Measurements from ENCODE around the gene MICU1. TPM values are rescaled to one million over a fixed set of nuclear protein-coding genes. Genes with fewer than 3 reads are reported as not detected.

The MICU1 gene
- total RNA-seq, 1 donor from 2014 or later = 79.8 TPM

GRCh38 chr10:72541337-72541736 lies 84.5 kb downstream of the MICU1 start:
- Histone ChIP-seq H3K9me3 (ENCODE audit: low read depth) (peaks cover 4% of the 10 kb centered on the region), H3K4me1 (peaks cover 23% of the 10 kb centered on the region), H3K79me2 (ENCODE audit: low read depth) (no peaks in the 10 kb centered on the region), H3K9ac (no peak overlapping the region), H3F3A (ENCODE audit: low read depth) (peaks cover 4% of the 10 kb centered on the region), H3K27me3 (no peaks in the 10 kb centered on the region), H3K4me3 (no peak overlapping the region), H3K36me3 (no peaks in the 10 kb centered on the region), H2AFZ (replicated peaks) (no peak overlapping the region), H3K27ac (no peak overlapping the region), H3K4me2 (no peak overlapping the region), H4K20me1 (ENCODE audit: low read depth) (no peaks in the 10 kb centered on the region)
- Mint-ChIP-seq H3K36me3 (peaks cover 43% of the 10 kb centered on the region), H3K4me3 (no peak overlapping the region), H3K27me3 (ENCODE audit: insufficient read depth, low read depth) (peaks cover 2% of the 10 kb centered on the region), H3K9me3 (peaks cover 12% of the 10 kb centered on the region), H3K27ac (no peak overlapping the region), H3K4me1 (no peaks in the 10 kb centered on the region)
- no peak for DNase-seq (ENCODE audit: low spot score)
- TF ChIP-seq EZH2phosphoT487 (IDR thresholded peaks at IDR 0.05) (no peak), EZH2 (IDR thresholded peaks at IDR 0.05) (no peak), CTCF (IDR thresholded peaks at IDR 0.05) (no peak)

GRCh38 chr10:72540193-72540807 lies 85.6 kb downstream of the MICU1 start:
- Histone ChIP-seq H2AFZ (replicated peaks) (no peak overlapping the region), H3K4me3 (no peak overlapping the region), H3K9me3 (ENCODE audit: low read depth) (peaks cover 4% of the 10 kb centered on the region), H3K79me2 (ENCODE audit: low read depth) (no peaks in the 10 kb centered on the region), H3K4me2 (no peak overlapping the region), H4K20me1 (ENCODE audit: low read depth) (no peaks in the 10 kb centered on the region), H3K9ac (no peak overlapping the region), H3K36me3 (no peaks in the 10 kb centered on the region), H3K27me3 (no peaks in the 10 kb centered on the region), H3K27ac (no peak overlapping the region), H3K4me1 (peaks cover 15% of the 10 kb centered on the region), H3F3A (ENCODE audit: low read depth) (peaks cover 4% of the 10 kb centered on the region)
- DNase-seq (ENCODE audit: low spot score) = no peak
- Mint-ChIP-seq H3K27me3 (ENCODE audit: insufficient read depth, low read depth) (peaks cover 2% of the 10 kb centered on the region), H3K36me3 (peaks cover 35% of the 10 kb centered on the region), H3K4me1 (no peaks in the 10 kb centered on the region), H3K27ac (no peak overlapping the region), H3K9me3 (peaks cover 12% of the 10 kb centered on the region), H3K4me3 (no peak overlapping the region)
- no peak for TF ChIP-seq EZH2phosphoT487 (IDR thresholded peaks at IDR 0.05)
- no peak for TF ChIP-seq EZH2 (IDR thresholded peaks at IDR 0.05)
- TF ChIP-seq CTCF (IDR thresholded peaks at IDR 0.05) = no peak

GRCh38 chr10:72539137-72539536 lies 86.7 kb downstream of the MICU1 start:
- H3F3A ChIP-seq (ENCODE audit: low read depth) = peaks cover 4% of the 10 kb centered on the region
- TF ChIP-seq EZH2phosphoT487 (IDR thresholded peaks at IDR 0.05) (no peak), EZH2 (IDR thresholded peaks at IDR 0.05) (no peak), CTCF (IDR thresholded peaks at IDR 0.05) (no peak)
- no peaks in the 10 kb centered on the region for H3K79me2 ChIP-seq (ENCODE audit: low read depth)
- peaks cover 30% of the 10 kb centered on the region for H3K36me3 Mint-ChIP-seq
- peaks cover 4% of the 10 kb centered on the region for H3K9me3 ChIP-seq (ENCODE audit: low read depth)
- no peak overlapping the region for H3K27ac Mint-ChIP-seq
- H3K9ac ChIP-seq = no peak overlapping the region
- no peak overlapping the region for H3K4me2 ChIP-seq
- H3K4me3 ChIP-seq = no peak overlapping the region
- H3K36me3 ChIP-seq = no peaks in the 10 kb centered on the region
- no peak overlapping the region for H3K4me3 Mint-ChIP-seq
- no peak for DNase-seq (ENCODE audit: low spot score)
- H3K4me1 Mint-ChIP-seq = peaks cover 5% of the 10 kb centered on the region
- H3K4me1 ChIP-seq = peaks cover 14% of the 10 kb centered on the region
- no peak overlapping the region for H3K27ac ChIP-seq
- peaks cover 2% of the 10 kb centered on the region for H3K27me3 Mint-ChIP-seq (ENCODE audit: insufficient read depth, low read depth)
- no peaks in the 10 kb centered on the region for H4K20me1 ChIP-seq (ENCODE audit: low read depth)
- no peak overlapping the region for H2AFZ ChIP-seq (replicated peaks)
- H3K9me3 Mint-ChIP-seq = peaks cover 12% of the 10 kb centered on the region
- H3K27me3 ChIP-seq = no peaks in the 10 kb centered on the region

Data from neural progenitor cell (in vitro differentiated cells).